Effector CD4-positive, alpha-beta T cell (primary cell): ENCODE measurements around the gene AZGP1.
A peak's percentile ranks its signal among the peaks of the same experiment; 100 is the strongest.
"Not testable (repeated sequence)": the region's sequence is repeated elsewhere in the genome, so short reads cannot be mapped to it uniquely, and the experiment has no call there.

ENCODE experiments used
- DNase-seq: peaks from one replicate; pipeline ENCODE4 v3.0.0-alpha.2; 2020

The AZGP1 gene

DNA sequence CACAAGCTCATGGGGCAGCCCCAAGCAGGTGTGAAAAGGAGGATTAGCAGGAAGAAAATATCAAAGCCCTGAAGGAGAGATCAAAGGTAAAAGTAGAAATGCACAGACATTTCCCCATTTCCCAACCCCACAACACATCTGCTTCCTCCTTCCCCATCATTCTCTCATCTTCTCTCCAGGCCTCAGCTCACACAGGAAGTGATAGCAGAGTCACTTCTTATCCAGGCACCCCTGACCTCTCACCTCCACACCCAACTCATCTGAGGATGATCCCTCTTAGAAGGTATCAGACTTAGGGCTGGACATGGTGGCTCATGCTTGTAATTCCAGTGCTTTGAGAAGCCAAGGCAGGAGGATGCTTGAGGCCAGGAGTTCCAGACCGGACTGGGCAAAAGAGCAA, 28.2 kb downstream of the AZGP1 start:
- DNase-seq, result no peak

DNA sequence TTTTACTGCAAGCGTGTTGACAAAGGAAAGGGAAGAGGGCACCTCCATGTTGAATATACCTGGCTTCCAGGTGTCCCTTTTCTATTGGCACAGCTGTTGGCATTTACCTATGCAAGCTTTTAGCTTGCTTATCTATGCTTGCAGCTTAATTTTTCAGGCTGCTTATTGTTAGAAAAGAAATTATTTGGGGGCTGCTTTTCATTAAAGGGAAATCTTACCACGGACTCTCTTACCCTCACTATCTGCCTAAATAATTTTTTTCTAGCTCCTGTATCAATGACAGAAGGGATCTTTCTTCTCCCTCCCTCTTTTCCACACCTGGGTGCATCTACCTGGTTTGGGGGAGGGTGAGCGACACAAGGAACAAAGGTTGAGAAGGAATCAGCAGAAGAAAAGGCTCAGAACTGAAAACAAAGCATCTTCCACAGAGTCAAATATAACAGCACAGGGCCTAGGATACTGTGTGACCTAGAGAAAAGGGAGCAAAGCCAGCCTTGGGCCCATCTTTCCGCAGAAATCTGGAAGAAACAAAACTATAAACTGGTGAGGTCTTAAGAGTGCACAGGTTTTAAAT, 31.2 kb downstream of the AZGP1 start:
- no peak for DNase-seq

DNA sequence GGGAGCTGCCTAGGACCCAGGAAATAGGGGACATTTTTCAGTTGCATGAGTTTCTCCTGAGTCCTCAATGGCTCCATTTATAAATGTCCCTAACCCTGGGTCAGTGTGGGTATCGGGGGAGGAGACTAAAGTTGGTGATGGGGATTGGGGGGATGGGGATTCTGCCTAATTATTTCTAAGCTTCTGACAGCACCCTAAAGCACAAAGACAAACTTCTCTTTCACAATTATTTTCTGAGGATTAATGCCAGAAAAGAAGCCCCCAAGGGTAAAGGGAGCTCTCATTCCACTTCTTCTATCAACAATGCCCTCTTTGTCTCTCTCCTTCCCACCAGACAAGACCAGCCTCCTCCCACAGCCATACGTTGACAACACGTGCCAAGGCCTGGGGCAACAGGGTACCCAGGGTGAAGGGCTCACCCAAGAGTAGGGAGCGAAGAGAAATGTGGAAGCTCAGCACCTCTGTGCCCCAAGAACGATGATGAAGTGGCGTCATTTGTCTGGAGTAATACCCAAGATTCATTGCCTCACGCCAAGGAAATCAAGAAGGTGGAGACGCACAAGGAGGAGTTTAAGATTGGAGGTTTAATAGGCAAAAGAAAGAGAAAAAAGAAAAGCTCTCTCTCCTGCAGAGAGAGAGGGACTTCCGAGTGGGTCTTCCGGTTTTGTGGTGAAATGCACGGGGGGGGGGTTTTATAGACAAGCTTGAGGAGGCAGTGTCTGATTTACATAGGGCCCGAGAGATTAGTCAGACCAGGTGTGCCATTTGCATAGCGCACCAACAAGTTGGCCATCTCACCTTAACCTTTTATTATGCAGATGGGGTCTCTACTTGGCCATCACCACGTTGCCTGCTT, 32.0 kb downstream of the AZGP1 start:
- no peak for DNase-seq

DNA sequence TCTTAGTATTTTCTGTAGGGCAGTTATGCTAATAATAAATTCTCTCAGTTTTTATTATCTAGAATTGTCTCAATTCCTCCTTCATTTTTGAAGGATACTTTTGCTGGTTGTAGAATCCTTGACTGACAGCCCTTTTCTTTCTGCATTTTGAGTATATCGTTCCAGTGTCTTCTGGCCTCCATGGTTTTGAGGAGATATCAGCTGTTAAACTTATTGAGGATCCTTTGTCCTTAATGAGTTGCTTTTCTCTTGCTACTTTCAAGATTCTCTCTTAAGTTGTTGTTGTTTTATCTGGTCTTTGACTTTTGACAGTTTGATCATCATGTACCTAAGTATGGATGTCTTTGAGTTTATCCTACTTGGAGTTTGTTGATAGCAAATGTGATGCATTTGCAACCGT, 37.5 kb downstream of the AZGP1 start:
- DNase-seq, result no peak

DNA sequence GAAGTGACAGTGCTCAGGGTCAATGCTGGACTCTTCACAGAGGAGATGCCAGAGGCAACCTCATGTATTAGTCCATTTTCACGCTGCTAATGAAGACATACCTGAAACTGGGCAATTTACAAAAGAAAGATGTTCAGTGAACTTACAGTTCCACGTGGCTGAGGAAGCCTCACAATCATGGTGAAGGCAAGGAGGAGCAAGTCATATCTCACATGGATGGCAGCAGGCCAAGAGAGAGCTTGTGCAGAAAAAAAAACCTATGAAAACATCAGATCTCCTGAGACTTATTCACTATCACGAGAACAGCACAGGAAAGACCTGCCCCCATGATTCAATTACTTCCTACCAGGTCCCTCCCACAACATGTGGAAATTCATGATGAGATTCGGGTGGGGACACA, 40.8 kb downstream of the AZGP1 start:
- not testable (repeated sequence) for DNase-seq

DNA sequence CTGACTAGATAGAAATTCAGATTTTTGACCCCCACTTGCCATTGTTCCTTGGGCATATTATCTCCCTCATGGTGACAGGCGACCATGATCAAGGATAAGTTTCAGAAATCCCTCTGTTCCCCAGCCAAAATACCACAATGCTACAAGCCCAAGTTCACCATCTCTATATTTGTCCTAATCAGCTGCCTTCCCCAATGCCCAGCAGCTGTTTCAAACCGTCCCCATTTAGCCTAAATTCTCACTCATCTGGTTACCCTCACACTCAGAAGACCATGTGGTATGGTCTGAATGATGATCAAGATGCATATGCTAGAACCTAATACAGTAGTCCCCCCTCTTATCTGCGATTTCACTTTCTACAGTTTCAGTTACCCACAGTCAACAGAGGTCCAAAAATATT, 45.5 kb downstream of the AZGP1 start:
- no peak for DNase-seq

DNA sequence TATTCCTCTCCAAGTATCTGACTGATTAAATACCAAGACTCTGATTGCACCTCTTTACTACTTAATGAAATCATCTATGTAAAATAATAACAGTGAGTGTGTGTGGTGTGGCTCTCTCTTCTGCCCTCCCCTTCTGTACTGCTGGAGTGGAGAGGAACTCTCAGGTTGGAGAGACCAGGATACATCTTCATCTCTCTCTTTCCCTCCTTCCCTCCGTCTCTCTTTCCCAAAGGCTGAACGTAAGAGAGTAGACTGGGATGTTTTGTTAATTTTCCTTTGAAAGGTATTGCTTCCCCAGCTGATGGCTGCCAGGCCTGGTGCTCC, 46.1 kb downstream of the AZGP1 start:
- DNase-seq, result no peak

DNA sequence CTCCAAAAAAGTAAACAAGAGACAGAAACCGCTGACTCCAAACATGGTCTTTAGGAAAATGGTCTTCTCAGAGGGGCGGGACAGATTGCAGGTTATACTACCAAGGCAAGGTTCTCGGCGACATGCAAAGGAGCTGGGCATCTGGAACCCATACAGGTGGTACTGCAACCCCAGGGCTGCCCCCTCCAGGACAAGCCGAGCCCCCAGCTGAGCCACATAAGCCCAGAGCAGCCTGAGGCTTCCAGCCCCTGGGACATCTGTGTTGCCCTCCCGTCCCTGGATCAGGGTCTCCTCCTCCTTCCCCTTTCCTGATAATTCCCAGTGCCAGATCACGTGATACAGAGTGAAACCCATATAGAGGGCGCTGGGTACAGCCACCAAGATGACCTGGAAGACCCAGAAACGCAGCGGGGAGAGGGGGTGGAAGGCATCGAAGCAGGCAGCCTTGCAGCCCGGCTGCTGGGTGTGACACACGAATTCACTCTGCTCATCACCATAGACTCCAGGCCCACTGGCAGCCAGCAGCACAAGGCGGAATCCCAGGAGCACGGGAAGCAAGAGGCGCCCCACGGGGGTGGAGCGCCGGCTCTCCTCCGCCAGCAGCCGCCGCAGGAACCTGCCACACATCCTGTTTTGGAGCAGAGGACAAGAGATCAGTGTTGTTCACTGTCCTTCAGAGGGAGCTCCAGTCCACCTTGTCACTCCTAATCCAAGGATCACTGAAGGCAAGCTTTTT, 46.7 kb downstream of the AZGP1 start, which contains the start of gene GJC3:
GJC3 (minus strand) TSS at position 627 of the 736 bp plus-strand sequence; CDS start at position 627, 0 bp downstream.
- DNase-seq, result peak; percentile 26

DNA sequence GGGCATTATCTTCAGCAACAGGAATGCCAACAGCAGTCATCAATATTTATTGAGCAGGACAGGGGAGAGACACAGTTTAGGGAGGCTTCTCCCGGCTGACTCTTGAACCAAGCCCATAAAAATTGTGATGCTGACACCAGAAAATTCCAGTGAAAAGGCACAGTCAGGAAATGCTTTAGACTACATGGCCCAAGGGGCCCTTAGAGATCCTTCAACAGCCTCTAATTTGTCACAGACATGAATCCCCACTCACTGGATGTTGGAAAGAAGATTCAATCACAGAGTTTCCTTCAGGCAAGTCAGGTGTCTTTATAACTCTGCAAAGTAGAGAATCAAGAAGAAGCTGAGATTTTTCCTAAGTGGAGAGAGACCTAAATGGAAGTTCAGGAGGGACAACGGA, 47.6 kb downstream of the AZGP1 start:
- DNase-seq, result no peak

DNA sequence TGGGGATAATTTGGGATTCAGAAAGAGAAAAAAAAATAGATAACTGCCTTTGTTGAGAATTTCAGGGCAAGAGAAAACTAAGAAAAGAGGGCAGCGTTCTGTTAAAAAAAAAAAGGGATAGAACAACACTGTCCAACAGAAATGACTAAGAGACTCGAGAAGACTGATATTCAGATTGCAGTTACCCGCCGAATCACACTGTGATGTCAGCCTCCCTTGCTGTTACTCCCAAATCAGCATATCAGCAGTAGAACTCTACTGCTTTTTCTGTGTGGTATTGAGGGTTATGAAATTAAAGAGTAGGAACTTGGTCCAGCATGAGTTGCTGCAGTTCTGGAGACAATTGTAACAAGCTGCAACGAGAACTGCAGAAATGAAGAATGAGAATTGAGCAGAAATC, 48.3 kb downstream of the AZGP1 start:
- no peak for DNase-seq

DNA sequence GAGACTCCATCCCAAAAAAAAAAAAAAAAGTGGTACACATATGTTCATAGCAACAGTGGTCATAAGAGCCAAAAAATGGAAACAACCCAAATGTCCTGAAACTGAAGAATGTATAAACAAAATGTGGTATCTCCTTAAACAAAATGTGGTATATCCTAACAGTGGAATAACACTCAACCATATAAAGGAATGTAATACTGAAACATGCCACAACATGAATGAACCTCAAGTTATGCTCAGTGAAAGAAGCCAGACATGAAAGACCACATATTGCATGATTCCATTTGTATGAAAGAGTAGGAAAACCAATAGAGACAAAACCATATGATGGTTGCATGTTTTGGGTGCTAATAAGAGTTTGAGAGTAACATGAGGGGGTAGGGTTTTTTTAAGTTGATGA, 49.5 kb downstream of the AZGP1 start:
- DNase-seq, result no peak

DNA sequence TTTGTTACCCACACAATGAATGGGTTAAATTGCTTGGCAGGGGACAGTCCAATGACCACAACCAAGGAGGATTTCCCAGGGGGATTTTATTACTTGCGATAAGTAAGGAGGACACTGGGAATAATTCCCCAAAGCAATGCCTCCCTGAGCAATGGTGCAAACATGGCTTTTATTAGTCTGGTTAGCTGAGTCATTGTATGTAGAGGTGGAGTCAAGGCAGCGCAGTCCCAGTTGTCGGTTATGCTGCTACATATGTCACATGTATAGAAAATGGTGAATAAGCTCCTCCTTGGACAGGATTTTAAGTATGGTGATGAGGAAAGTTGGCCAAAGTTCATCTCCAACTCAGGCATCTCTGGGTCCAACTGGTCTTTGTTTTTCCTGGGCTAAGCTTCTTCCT, 52.6 kb downstream of the AZGP1 start:
- DNase-seq, result no peak

DNA sequence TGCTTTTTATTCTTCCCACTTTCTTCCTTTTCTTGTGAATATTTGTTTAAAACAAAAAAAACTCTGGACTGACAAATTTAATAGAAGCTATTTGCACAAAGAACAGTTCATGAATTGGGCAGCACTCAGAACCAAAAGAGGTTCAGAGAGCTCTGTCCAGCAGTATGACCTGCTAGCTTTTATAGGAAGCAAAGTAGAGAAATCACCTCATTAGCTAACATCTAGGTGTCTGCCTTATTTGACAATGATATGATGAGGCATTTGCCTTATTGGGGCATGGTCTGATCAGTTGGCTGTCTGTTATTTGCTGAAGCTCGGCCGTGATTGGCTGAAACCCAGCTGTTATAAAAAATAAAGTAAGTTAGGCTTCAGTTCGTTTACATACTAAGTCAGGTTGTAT, 55.7 kb downstream of the AZGP1 start:
- DNase-seq, result no peak

DNA sequence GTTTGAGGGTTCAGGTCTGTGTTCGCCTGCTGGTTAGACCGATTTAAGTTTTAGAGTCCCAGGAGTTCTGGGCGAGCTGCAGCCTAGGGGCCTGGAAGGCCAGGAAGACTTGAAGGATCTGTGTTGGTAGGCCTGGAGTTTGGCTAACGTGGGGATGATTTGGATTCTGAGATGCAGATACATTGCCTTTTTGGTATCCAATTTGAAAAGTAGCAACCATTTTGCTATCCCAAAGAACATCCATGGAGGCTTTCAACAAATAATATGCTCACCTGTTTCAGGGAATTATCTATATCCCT, 56.1 kb downstream of the AZGP1 start:
- DNase-seq, result no peak

DNA sequence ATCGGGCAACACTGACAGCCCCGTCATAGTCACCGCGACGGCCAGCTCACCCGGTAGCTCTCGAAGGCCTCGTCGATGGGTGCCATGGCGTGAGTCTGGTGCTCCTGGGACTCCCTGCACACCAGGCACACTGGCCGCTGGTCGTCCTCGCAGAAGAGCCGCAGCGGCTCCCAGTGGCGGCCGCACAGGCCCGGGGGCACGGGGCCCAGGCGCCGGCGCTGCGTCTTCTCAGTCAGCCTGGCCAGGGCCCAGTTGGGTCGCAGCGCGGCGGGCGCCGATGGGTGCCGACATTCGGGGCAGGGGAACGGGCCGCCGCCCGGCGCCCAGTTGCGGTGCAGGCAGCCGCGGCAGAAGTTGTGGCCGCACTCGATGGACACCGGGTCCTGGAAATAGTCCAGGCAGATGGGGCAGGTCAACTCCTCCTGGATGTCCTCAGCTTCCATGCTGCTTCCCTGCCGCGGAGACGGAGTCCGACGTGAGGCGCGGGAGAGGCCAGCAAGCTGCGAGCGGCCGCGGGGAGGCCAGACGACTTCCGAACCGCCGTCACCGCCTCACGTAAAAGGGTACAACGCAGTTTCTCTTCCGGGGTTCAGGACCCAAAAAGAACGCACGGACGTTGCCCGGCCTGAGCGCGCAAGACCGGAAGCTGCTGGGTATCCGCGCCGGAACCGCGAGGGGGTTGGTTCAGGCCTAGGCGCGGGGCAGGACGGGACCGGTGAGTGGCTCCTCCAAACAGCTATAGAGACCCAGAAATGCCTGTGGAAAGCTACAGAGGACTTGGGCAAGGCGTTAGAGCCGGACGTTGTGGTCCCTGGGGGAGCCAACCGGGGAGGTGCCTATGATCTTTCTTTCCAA, 56.6 kb downstream of the AZGP1 start, which contains the start of gene TRIM4:
TRIM4 (minus strand) TSS at position 572 of the 855 bp plus-strand sequence; CDS start at position 443, 129 bp downstream.
- peak; percentile 81 for DNase-seq
